Heart left ventricle (tissue), 16 donors: ENCODE data around the gene SOS1. TPM values are rescaled to one million over a fixed set of nuclear protein-coding genes. Genes with fewer than 3 reads are reported as not detected.

Experiments used
- ATAC-seq, 4 donors: fragments of 200-7000 bp; cut with Tn5 transposase; one replicate each; pipeline ENCODE4 v1.9.1; 2020 to 2022; ENCODE audit warnings: moderate library complexity in 4 of 4, mild to moderate bottlenecking in 3 of 4, moderate number of reproducible peaks in 1 of 4
- DNase-seq, 5 donors: peaks; one replicate each; pipeline ENCODE4 v3.0.0-alpha.2; 2020
- H3K27ac ChIP-seq, 12 donors: fragments of 200-600 bp; sonication (generic) in 4 of 12; one replicate each; pipeline versions ENCODE4 v1.5.0 to v1.8.0; 2016 to 2022; ENCODE audit warnings: mild to moderate bottlenecking in 2 of 12
- H3K27me3 ChIP-seq, 9 donors: fragments of 200-600 bp; sonication (generic) in 2 of 9; one replicate each; pipeline versions ENCODE4 v1.5.1 to v1.8.0; 2016 to 2022; ENCODE audit warnings: mild to moderate bottlenecking in 3 of 9
- H3K36me3 ChIP-seq, 9 donors: fragments of 200-600 bp; sonication (generic) in 2 of 9; one replicate each; pipeline versions ENCODE4 v1.5.0 to v1.8.0; 2018 to 2022; ENCODE audit warnings: mild to moderate bottlenecking in 2 of 9
- H3K4me1 ChIP-seq, 12 donors: fragments of 200-600 bp; sonication (generic) in 4 of 12; one replicate each; pipeline versions ENCODE4 v1.5.0 to v1.8.0; 2016 to 2022; ENCODE audit warnings: mild to moderate bottlenecking in 3 of 12
- H3K4me3 ChIP-seq, 12 donors: fragments of 200-600 bp; sonication (generic) in 4 of 12; one replicate each; pipeline versions ENCODE4 v1.5.0 to v1.8.0; 2017 to 2022; ENCODE audit warnings: mild to moderate bottlenecking in 9 of 12, moderate library complexity in 4 of 12
- H3K9me3 ChIP-seq, 12 donors: fragments of 200-600 bp; sonication (generic) in 4 of 12; one replicate each; pipeline versions ENCODE4 v1.5.0 to v1.8.0; 2016 to 2022; ENCODE audit warnings: mild to moderate bottlenecking in 1 of 12
- CTCF ChIP-seq, 12 donors: fragments of 200-600 bp; sonication (generic) in 4 of 12; IDR thresholded peaks; one replicate each; pipeline versions ENCODE4 v1.5.0 to v1.8.0; 2018 to 2022; ENCODE audit warnings: antibody characterized with exemption in 12 of 12, mild to moderate bottlenecking in 5 of 12
- POLR2A ChIP-seq, 2 donors: fragments of 450-650 bp; IDR thresholded peaks; one replicate each; pipeline ENCODE4 v1.6.1; 2017; ENCODE audit warnings: antibody characterized with exemption in 2 of 2, mild to moderate bottlenecking in 2 of 2, moderate library complexity in 2 of 2
- WGBS, 4 donors: extraction: QIAGEN DNeasy Blood & Tissue Kit in 2 of 4; methylation state at CpG; one replicate each; pipeline versions ENCODE4 v1.1.5 to v1.1.7; 2013 to 2018; 5-methylcytosine and 5-hydroxymethylcytosine counted together
- intact Hi-C, 10 donors: fragments of 100-400 bp; cut with DNase I; formaldehyde crosslinking; loops; one replicate each; pipeline versions ENCODE4 v1.11.1 to v1.14.2; 2022
- polyA plus RNA-seq, 2 donors: library from polyadenylated mRNA; stranded (reverse); fragments of 200-250 nt; gene quantifications; one replicate each; pipeline ENCODE4 v1.2.3, GENCODE V29; 2013
- total RNA-seq, 9 donors: library from RNA; depleted of rRNA in 2 of 9; stranded (reverse); fragments of >200 nt in 2 of 9; fragmentation: NEBNext Ultra II Directional in 3 of 9; extraction: Animal tissue kit (Norgen Biotek cat#: 25700) in 3 of 9; gene quantifications; one replicate each; pipeline versions ENCODE4 v1.1.0 to v1.2.4, GENCODE V29; 2016 to 2023
- donor health status: ischemic (EF 13 %, LVEDD 7.1; RV severe dilation, severe dysfunction).
- donor health status: healthy with polysubstance abuse.
- donor health status: DM: no; HTN: yes; CAD: no.
- donor health status: DM: no; HTN: no; CAD: no.
- donor health status: ischemic (EF 25% LVEDD 6.9; RV normal size, moderate dysfunction).
- donor health status: ischemic (EF 25% LVEDD 5.7; RV mildly dilated, moderate dysfunction).
- donor health status: healthy.
- donor health status: DM: yes; HTN: yes; CAD: no.
- donor health status: ischemic (EF 35%, LVEDD 5.7; RV mildly dilated, moderate dysfunction).
- donor health status: nonischemic (EF 11% LVEDD 7.7; RV severe dilation, severe dysfunction).
- donor health status: DM: yes; HTN: yes; CAD: no.
- donor health status: PGD.
- donor health status: ischemic (EF 29% LVEDD 5.4; RV normal size, mild dysfunction).
- donor health status: nonischemic (EF 23%, LVEDD 6.1; RV moderate dilation, normal function).

The SOS1 gene
- total and polyA plus RNA-seq, 11 donors = 4.7 to 54.5 (median 24.8) TPM

- Histone ChIP-seq H3K27me3 (no peaks in the 10 kb centered on the region), H3K27ac (no peak overlapping the region), H3K36me3 (peaks cover 0 to 3% (median 0%) of the 10 kb centered on the region in 9 donors), H3K9me3 (no peaks in the 10 kb centered on the region), H3K4me3 (no peak overlapping the region), H3K4me1 (no peaks in the 10 kb centered on the region)
- no peak for DNase-seq
- intact Hi-C loops = no loop called here
- no peak for ATAC-seq
- TF ChIP-seq CTCF (IDR thresholded peaks at IDR 0.05) = no peak
- no peak for TF ChIP-seq POLR2A (IDR thresholded peaks at IDR 0.05)
- WGBS, 4 donors = 92 to 99% (median 96%) methylated on average over 2 of the region's 2 CpGs
These were observed 152.8 kb downstream of the SOS1 start for GRCh38 chr2:38968021-38968420.

GRCh38 chr2:38966678-38967077, 154.2 kb downstream of the SOS1 start:
- 69 to 83% (median 78%) methylated on average over 1 of the region's 1 CpG for WGBS, 4 donors
- intact Hi-C loops = no loop called here
- TF ChIP-seq POLR2A (IDR thresholded peaks at IDR 0.05) (no peak), CTCF (IDR thresholded peaks at IDR 0.05) (no peak)
- no peaks in the 10 kb centered on the region for H3K4me1 ChIP-seq
- H3K27ac ChIP-seq = no peak overlapping the region
- ATAC-seq (no peak), DNase-seq (no peak)
- H3K36me3 ChIP-seq = peaks cover 0 to 3% (median 0%) of the 10 kb centered on the region in 9 donors
- H3K9me3 ChIP-seq = no peaks in the 10 kb centered on the region
- H3K27me3 ChIP-seq = no peaks in the 10 kb centered on the region
- no peak overlapping the region for H3K4me3 ChIP-seq

- ATAC-seq (no peak), DNase-seq (no peak)
- H3K27ac ChIP-seq = no peak overlapping the region
- 94 to 97% (median 95%) methylated on average over 5 of the region's 5 CpGs for WGBS, 4 donors
- no peaks in the 10 kb centered on the region for H3K27me3 ChIP-seq
- no peaks in the 10 kb centered on the region for H3K9me3 ChIP-seq
- no peak for TF ChIP-seq POLR2A (IDR thresholded peaks at IDR 0.05)
- no peak for TF ChIP-seq CTCF (IDR thresholded peaks at IDR 0.05)
- peaks cover 0 to 3% (median 0%) of the 10 kb centered on the region in 9 donors for H3K36me3 ChIP-seq
- intact Hi-C loops = no loop called here
- no peak overlapping the region for H3K4me3 ChIP-seq
- H3K4me1 ChIP-seq = peaks cover 0 to under 1% (median 0%) of the 10 kb centered on the region in 12 donors
These were observed 154.8 kb downstream of the SOS1 start for GRCh38 chr2:38966006-38966405.

GRCh38 chr2:38960609-38961320, 160.1 kb downstream of the SOS1 start:
- Histone ChIP-seq H3K27ac (no peak overlapping the region), H3K36me3 (no peaks in the 10 kb centered on the region), H3K4me1 (peaks cover 0 to 14% (median 7%) of the 10 kb centered on the region in 12 donors), H3K27me3 (no peaks in the 10 kb centered on the region), H3K4me3 (peak overlapping the region in 10 of 12 donors; percentile 47 to 66 (median 56)), H3K9me3 (no peaks in the 10 kb centered on the region)
- WGBS, 4 donors = 49 to 55% (median 51%) methylated on average over 33 to 34 of the region's 34 CpGs
- ATAC-seq (peak in 1 of 4 donors; percentile 9), DNase-seq (no peak)
- TF ChIP-seq POLR2A (IDR thresholded peaks at IDR 0.05) (no peak), CTCF (IDR thresholded peaks at IDR 0.05) (no peak)
- intact Hi-C loops = no loop called here
